ENCODE measurements around the gene KMT2B. TPM values are rescaled to one million over a fixed set of nuclear protein-coding genes. Genes with fewer than 3 reads are reported as not detected.

KMT2B gene
- polyA plus RNA-seq, 2 of the 4 experiments (the other 2 are of a cell fraction) = 17.8 to 39.4 TPM

DNA sequence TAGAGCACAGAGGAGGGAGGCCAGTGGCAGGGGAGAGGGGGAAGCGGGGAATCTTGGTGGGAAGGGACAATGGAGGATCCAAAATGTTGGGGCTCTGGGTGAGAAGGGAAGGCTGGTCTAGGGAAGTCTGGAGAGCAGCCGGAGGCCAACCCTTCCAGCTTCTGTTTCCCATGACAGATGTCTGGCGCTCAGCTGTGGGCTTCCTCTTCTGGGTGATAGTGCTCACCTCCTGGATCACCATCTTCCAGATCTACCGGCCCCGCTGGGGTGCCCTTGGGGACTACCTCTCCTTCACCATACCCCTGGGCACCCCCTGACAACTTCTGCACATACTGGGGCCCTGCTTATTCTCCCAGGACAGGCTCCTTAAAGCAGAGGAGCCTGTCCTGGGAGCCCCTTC is 28.7 kb downstream of the KMT2B start:
- FAIRE-seq (no peak), ATAC-seq (no peak), DNase-seq (ENCODE audit: low read depth in 1 of 2, low spot score in 1 of 2) (no peak)
- ChIA-PET POLR2A (no interaction called here), CTCF (interaction anchor here (0.8 to 3.8 kb wide), 6 partner anchors 9 to 185 kb away, joined by 3 to 29 read pairs (median 8); no protein-coding TSS in a partner anchor)
- WGBS (ENCODE audit: missing lambda C conversion rate) = 78% methylated on average over 5 of the region's 5 CpGs
- Histone ChIP-seq H3K9me3 (no peaks in the 10 kb centered on the region), H3K4me3 (peak overlapping the region; percentile 79), H3K4me1 (peaks cover 29% of the 10 kb centered on the region), H3K27ac (peak overlapping the region in 1 of 2 experiments; percentile 93; a peak in 3 of 6 replicates), H3K4me2 (peak overlapping the region; percentile 83)
- TF ChIP-seq HOXB5 (CRISPR knock-in tag; IDR thresholded peaks at IDR 0.05) = no peak
- no peak for TF ChIP-seq ZNF302 (CRISPR knock-in tag; IDR thresholded peaks at IDR 0.05)
- no peak for TF ChIP-seq RNF2 (IDR thresholded peaks at IDR 0.05; ENCODE audit: borderline replicate concordance, low read depth)
- TF ChIP-seq TP53 (CRISPR knock-in tag; IDR thresholded peaks at IDR 0.05) = no peak
- no peak for TF ChIP-seq FOXS1 (CRISPR knock-in tag; IDR thresholded peaks at IDR 0.05)
- TF ChIP-seq EHMT2 (IDR thresholded peaks at IDR 0.05; ENCODE audit: low read depth) = no peak
- TF ChIP-seq SMC3 (IDR thresholded peaks at IDR 0.05) = no peak
- no peak for TF ChIP-seq TFCP2L1 (CRISPR knock-in tag; IDR thresholded peaks at IDR 0.05)

DNA sequence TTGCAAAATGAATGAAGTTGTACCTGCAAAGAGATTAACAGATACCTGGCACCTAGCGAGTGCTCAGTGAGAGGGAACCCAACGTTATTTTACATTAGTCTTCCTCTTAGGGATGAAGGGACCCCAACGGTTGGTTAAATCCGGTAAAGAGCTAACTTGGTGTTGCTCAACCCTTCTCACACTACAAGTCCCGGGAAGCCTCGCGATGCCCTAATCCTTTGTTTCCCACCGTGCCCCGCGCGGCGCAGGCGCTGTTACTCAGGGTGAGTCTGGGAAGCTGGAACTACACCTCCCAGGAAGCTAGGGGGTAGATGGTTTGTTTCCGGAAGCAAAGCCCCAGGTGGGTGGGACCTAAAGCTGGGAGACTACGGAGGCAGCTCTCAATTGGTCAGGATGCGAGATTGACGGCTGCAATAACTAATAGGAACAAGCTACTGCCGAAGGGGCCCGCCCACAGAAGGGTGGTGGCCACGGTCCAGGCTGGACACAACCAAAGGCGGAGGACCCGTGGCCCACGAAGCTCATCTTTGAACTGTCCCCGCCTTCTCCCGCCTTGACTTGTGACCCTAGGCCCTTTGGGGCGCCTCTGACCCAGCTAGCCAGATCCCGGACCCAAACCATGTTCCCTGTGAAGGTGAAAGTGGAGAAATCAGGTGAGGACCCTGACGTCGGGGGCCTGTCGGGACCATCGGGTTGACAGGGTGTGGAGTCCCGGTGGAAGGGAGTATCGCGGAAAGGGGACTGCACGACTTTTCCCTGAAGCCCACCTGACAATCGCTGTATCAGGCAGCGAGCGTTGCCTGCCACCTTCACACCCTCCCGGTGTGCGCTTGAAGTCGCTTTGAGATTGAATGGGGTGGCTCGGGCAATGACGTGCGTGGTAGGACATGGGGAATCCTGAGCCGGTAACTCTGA is 30.6 kb downstream of the KMT2B start, which contains the start of gene LIN37:
TSS of gene LIN37 (plus strand) at position 471 of the 915 bp plus-strand sequence. CDS start at position 620, 149 bp downstream.
- Histone ChIP-seq H3K9me3 (no peaks in the 10 kb centered on the region), H3K27ac (peak within 1 kb of the TSS; percentile 76 to 87), H3K4me1 (peaks cover 28% of the 10 kb centered on the region), H3K4me3 (peak within 1 kb of the TSS; percentile 75), H3K4me2 (peak within 1 kb of the TSS; percentile 94)
- ChIA-PET CTCF (interaction anchor here (0.8 to 2.1 kb wide), 13 partner anchors 9 to 238 kb away, joined by 3 to 8 read pairs (median 3); partner anchors contain the start of gene HSPB6), POLR2A (interaction anchor here (0.6 to 1.6 kb wide), 23 partner anchors 8 to 913 kb away, joined by 3 to 35 read pairs (median 4); partner anchors contain the start of genes APLP1, COX6B1, HSPB6 and POLR2I)
- 2% methylated on average over 45 of the region's 45 CpGs for WGBS (ENCODE audit: missing lambda C conversion rate)
- ATAC-seq = peak; percentile 75 to 86
- peak; percentile 100 for DNase-seq (ENCODE audit: low read depth in 1 of 2, low spot score in 1 of 2)
- FAIRE-seq = peak; percentile 100
- no peak for TF ChIP-seq HOXA7 (CRISPR knock-in tag; IDR thresholded peaks at IDR 0.05)
- TF ChIP-seq SMC3 (IDR thresholded peaks at IDR 0.05) = no peak
- no peak for TF ChIP-seq EP300 (IDR thresholded peaks at IDR 0.05)
- TF ChIP-seq NR3C1 (IDR thresholded peaks at IDR 0.05) = no peak
- TF ChIP-seq POLR2A (IDR thresholded peaks at IDR 0.05; ENCODE audit: low read length) = peak; percentile 88
- no peak for TF ChIP-seq ZSCAN20 (CRISPR knock-in tag; IDR thresholded peaks at IDR 0.05)
- TF ChIP-seq FOSL2 (IDR thresholded peaks at IDR 0.05) = no peak
- TF ChIP-seq FOSL2 (CRISPR knock-in tag; IDR thresholded peaks at IDR 0.05) = no peak
- TF ChIP-seq RCOR1 (IDR thresholded peaks at IDR 0.05; ENCODE audit: low read depth, low read length) = no peak
- TF ChIP-seq, protein P1, sequence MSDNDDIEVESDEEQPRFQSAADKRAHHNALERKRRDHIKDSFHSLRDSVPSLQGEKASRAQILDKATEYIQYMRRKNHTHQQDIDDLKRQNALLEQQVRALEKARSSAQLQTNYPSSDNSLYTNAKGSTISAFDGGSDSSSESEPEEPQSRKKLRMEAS (IDR thresholded peaks at IDR 0.05) = peak; percentile 87
- TF ChIP-seq FOXS1 (CRISPR knock-in tag; IDR thresholded peaks at IDR 0.05) = no peak
- no peak for TF ChIP-seq RAD21 (conservative IDR thresholded peaks at IDR 0.05 in 1 of 2, IDR thresholded peaks at IDR 0.05 in 1 of 2)
- no peak for TF ChIP-seq TFCP2L1 (CRISPR knock-in tag; IDR thresholded peaks at IDR 0.05)
- peak; percentile 95 for TF ChIP-seq PHF8 (IDR thresholded peaks at IDR 0.05; ENCODE audit: borderline replicate concordance, low read depth)
- no peak for TF ChIP-seq HEYL (CRISPR knock-in tag; IDR thresholded peaks at IDR 0.05)
- no peak for TF ChIP-seq KDM1A (IDR thresholded peaks at IDR 0.05; ENCODE audit: low read depth)
- peak; percentile 92 for TF ChIP-seq TP53 (CRISPR knock-in tag; IDR thresholded peaks at IDR 0.05)
- TF ChIP-seq, protein P2, sequence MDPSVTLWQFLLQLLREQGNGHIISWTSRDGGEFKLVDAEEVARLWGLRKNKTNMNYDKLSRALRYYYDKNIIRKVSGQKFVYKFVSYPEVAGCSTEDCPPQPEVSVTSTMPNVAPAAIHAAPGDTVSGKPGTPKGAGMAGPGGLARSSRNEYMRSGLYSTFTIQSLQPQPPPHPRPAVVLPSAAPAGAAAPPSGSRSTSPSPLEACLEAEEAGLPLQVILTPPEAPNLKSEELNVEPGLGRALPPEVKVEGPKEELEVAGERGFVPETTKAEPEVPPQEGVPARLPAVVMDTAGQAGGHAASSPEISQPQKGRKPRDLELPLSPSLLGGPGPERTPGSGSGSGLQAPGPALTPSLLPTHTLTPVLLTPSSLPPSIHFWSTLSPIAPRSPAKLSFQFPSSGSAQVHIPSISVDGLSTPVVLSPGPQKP (IDR thresholded peaks at IDR 0.05; ENCODE audit: low read depth, low read length) = no peak
- TF ChIP-seq MYC (IDR thresholded peaks at IDR 0.05; ENCODE audit: borderline replicate concordance, low read length) = peak; percentile 43; the same call in 1 of the 2 replicates
- TF ChIP-seq, protein P3, sequence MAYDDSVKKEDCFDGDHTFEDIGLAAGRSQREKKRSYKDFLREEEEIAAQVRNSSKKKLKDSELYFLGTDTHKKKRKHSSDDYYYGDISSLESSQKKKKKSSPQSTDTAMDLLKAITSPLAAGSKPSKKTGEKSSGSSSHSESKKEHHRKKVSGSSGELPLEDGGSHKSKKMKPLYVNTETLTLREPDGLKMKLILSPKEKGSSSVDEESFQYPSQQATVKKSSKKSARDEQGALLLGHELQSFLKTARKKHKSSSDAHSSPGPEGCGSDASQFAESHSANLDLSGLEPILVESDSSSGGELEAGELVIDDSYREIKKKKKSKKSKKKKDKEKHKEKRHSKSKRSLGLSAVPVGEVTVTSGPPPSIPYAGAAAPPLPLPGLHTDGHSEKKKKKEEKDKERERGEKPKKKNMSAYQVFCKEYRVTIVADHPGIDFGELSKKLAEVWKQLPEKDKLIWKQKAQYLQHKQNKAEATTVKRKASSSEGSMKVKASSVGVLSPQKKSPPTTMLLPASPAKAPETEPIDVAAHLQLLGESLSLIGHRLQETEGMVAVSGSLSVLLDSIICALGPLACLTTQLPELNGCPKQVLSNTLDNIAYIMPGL (CRISPR knock-in tag; IDR thresholded peaks at IDR 0.05; ENCODE audit: borderline replicate concordance) = no peak
- no peak for TF ChIP-seq ZNF302 (CRISPR knock-in tag; IDR thresholded peaks at IDR 0.05)
- no peak for TF ChIP-seq FOSB (CRISPR knock-in tag; IDR thresholded peaks at IDR 0.05)
- no peak for TF ChIP-seq HDAC2 (IDR thresholded peaks at IDR 0.05)
- peak; percentile 28; the same call in 1 of the 2 replicates for TF ChIP-seq GATA3 (IDR thresholded peaks at IDR 0.05; ENCODE audit: borderline replicate concordance)
- no peak for TF ChIP-seq MAZ (IDR thresholded peaks at IDR 0.05; ENCODE audit: borderline replicate concordance, low read depth, low read length)
- TF ChIP-seq CBX2 (IDR thresholded peaks at IDR 0.05; ENCODE audit: borderline replicate concordance, low read depth) = no peak
- TF ChIP-seq, protein P4, sequence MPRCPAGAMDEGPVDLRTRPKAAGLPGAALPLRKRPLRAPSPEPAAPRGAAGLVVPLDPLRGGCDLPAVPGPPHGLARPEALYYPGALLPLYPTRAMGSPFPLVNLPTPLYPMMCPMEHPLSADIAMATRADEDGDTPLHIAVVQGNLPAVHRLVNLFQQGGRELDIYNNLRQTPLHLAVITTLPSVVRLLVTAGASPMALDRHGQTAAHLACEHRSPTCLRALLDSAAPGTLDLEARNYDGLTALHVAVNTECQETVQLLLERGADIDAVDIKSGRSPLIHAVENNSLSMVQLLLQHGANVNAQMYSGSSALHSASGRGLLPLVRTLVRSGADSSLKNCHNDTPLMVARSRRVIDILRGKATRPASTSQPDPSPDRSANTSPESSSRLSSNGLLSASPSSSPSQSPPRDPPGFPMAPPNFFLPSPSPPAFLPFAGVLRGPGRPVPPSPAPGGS (IDR thresholded peaks at IDR 0.05) = peak; percentile 53; the same call in 1 of the 3 replicates
- no peak for TF ChIP-seq KDM5A (IDR thresholded peaks at IDR 0.05)
- TF ChIP-seq NFE2L2 (conservative IDR thresholded peaks at IDR 0.05; ENCODE audit: low read length) = no peak

Measured in A549 (cell line).